HL-60 (cell line): ENCODE results near the gene FTH1.

Experiments used
- DNase-seq, 2 experiments: peaks; one replicate each; pipeline ENCODE4 v3.0.0-alpha.2; 2010 to 2020; ENCODE audit warnings: low read depth in 1 of 2, low spot score in 1 of 2
- H3K27ac ChIP-seq: fragments of 250-450 bp; sonication (Bioruptor Pico); replicated peaks from 2 replicates; pipeline ENCODE4 v1.5.1; 2020; ENCODE audit warnings: mild to moderate bottlenecking, moderate library complexity
- H3K27me3 ChIP-seq: fragments of 250-450 bp; sonication (Bioruptor Pico); 2 replicates; pipeline ENCODE4 v1.5.1; 2021; ENCODE audit warnings: mild to moderate bottlenecking, moderate library complexity; ENCODE audit not compliant: insufficient read depth, poor library complexity, severe bottlenecking
- H3K4me3 ChIP-seq: replicated peaks from 2 replicates; pipeline ENCODE4 v1.5.1; 2011; ENCODE audit warnings: mild to moderate bottlenecking, control low read depth, low read length; ENCODE audit not compliant: insufficient read depth
- CTCF ChIP-seq: IDR thresholded peaks from one replicate; pipeline ENCODE4 v1.5.1; 2011; ENCODE audit warnings: low read length, control low read depth, inconsistent platforms; ENCODE audit not compliant: insufficient read depth
- GABPA ChIP-seq: IDR thresholded peaks from 2 replicates; pipeline ENCODE4 v1.6.1; 2012; ENCODE audit warnings: low read depth
- POLR2AphosphoS5 ChIP-seq: IDR thresholded peaks from 2 replicates; pipeline ENCODE4 v1.6.1; 2012; ENCODE audit warnings: low read depth
- REST ChIP-seq: IDR thresholded peaks from 2 replicates; pipeline ENCODE4 v1.6.1; 2012; ENCODE audit warnings: low read depth; ENCODE audit not compliant: insufficient replicate concordance
- SPI1 ChIP-seq: IDR thresholded peaks from 2 replicates; pipeline ENCODE4 v1.6.1; 2012; ENCODE audit warnings: low read depth, mild to moderate bottlenecking, borderline replicate concordance

FTH1 gene

GRCh38 chr11:61996933-61997332 is 29.5 kb upstream of the FTH1 start:
- no peaks in the 10 kb centered on the region for H3K27me3 ChIP-seq
- no peak for TF ChIP-seq GABPA
- TF ChIP-seq REST, result no peak
- TF ChIP-seq CTCF, result no peak
- TF ChIP-seq POLR2AphosphoS5, result no peak
- no peak for TF ChIP-seq SPI1
- no peak overlapping the region for H3K4me3 ChIP-seq
- H3K27ac ChIP-seq, result no peak overlapping the region
- DNase-seq, result no peak

GRCh38 chr11:61994981-61995380 is 27.5 kb upstream of the FTH1 start:
- no peak for TF ChIP-seq REST
- TF ChIP-seq CTCF, result no peak
- TF ChIP-seq GABPA, result no peak
- no peak for TF ChIP-seq POLR2AphosphoS5
- TF ChIP-seq SPI1, result no peak
- no peak for DNase-seq

GRCh38 chr11:61985869-61986268 is 18.4 kb upstream of the FTH1 start:
- no peak overlapping the region for H3K27ac ChIP-seq
- no peak for TF ChIP-seq CTCF
- H3K27me3 ChIP-seq, result no peaks in the 10 kb centered on the region
- no peak for DNase-seq
- no peak overlapping the region for H3K4me3 ChIP-seq

More at GRCh38 chr11:61994981-61995380, 27.5 kb upstream of the FTH1 start:
- Histone ChIP-seq H3K27me3 (no peaks in the 10 kb centered on the region), H3K4me3 (no peak overlapping the region), H3K27ac (no peak overlapping the region)

- Histone ChIP-seq H3K4me3 (no peak overlapping the region), H3K27ac (no peak overlapping the region), H3K27me3 (no peaks in the 10 kb centered on the region)
- TF ChIP-seq SPI1 (no peak), CTCF (no peak), REST (no peak), GABPA (no peak), POLR2AphosphoS5 (no peak)
- DNase-seq, result no peak
Measured at GRCh38 chr11:61983419-61983818, 16.0 kb upstream of the FTH1 start.
